Left ventricle myocardium inferior (tissue), 1 donor: Measurements from ENCODE around the gene EDEM2. TPM values are rescaled to one million over a fixed set of nuclear protein-coding genes. Genes with fewer than 3 reads are reported as not detected.
"Not testable (repeated sequence)": the region's sequence is repeated elsewhere in the genome, so short reads cannot be mapped to it uniquely, and the experiment has no call there.

Source experiments
- DNase-seq: peaks from one replicate; pipeline ENCODE4 v3.0.0-alpha.2; 2020
- H3K27ac ChIP-seq: fragments of 200-600 bp; replicated peaks from 2 replicates; pipeline ENCODE4 v1.8.0; 2021
- H3K27me3 ChIP-seq: fragments of 200-600 bp; 2 replicates; pipeline ENCODE4 v1.8.0; 2021; ENCODE audit warnings: low read depth
- H3K36me3 ChIP-seq: fragments of 200-600 bp; 2 replicates; pipeline ENCODE4 v1.8.0; 2021
- H3K4me1 ChIP-seq: fragments of 200-600 bp; 2 replicates; pipeline ENCODE4 v1.8.0; 2021
- H3K4me3 ChIP-seq: fragments of 200-600 bp; 2 replicates; pipeline ENCODE4 v1.8.0; 2021; ENCODE audit warnings: mild to moderate bottlenecking, moderate library complexity
- H3K9me3 ChIP-seq: fragments of 200-600 bp; replicated peaks from 2 replicates; pipeline ENCODE4 v1.8.0; 2021
- CTCF ChIP-seq: fragments of 200-600 bp; IDR thresholded peaks from 2 replicates; pipeline ENCODE4 v1.8.0; 2021; ENCODE audit warnings: antibody characterized with exemption, mild to moderate bottlenecking, borderline replicate concordance
- intact Hi-C: fragments of 100-400 bp; cut with micrococcal nuclease; formaldehyde crosslinking; loops from one replicate; pipeline ENCODE4 v1.11.0; 2022
- total RNA-seq: library from RNA; stranded (reverse); fragmentation: NEBNext Ultra II Directional; extraction: Animal tissue kit (Norgen Biotek cat#: 25700); gene quantifications from one replicate; pipeline ENCODE4 v1.2.1, GENCODE V29; 2021
- donor health status: DM: no; HTN: yes; CAD: no; lungs with severe emphysema.

The EDEM2 gene
- total RNA-seq, 1 donor from 2014 or later, result 10.4 TPM

GRCh38 chr20:35171753-35172433, 24.8 kb upstream of the EDEM2 start, which contains the start of gene PROCR:
Gene PROCR (plus strand): TSS chr20:35172072. CDS start chr20:35172155, 83 bp downstream.
- Histone ChIP-seq H3K27me3 (no peaks in the 10 kb centered on the region), H3K4me1 (peaks cover 22% of the 10 kb centered on the region), H3K27ac (peak within 1 kb of the TSS; percentile 81), H3K36me3 (peaks cover 13% of the 10 kb centered on the region), H3K9me3 (no peaks in the 10 kb centered on the region), H3K4me3 (peak within 1 kb of the TSS; percentile 65)
- DNase-seq, result peak; percentile 88
- intact Hi-C loops, result no loop called here
- no peak for TF ChIP-seq CTCF

- Histone ChIP-seq H3K27ac (peak overlapping the region; percentile 81), H3K36me3 (peaks cover 8% of the 10 kb centered on the region), H3K27me3 (no peaks in the 10 kb centered on the region), H3K4me3 (peak overlapping the region; percentile 65), H3K9me3 (no peaks in the 10 kb centered on the region), H3K4me1 (peaks cover 27% of the 10 kb centered on the region)
- intact Hi-C loops, result no loop called here
- TF ChIP-seq CTCF, result no peak
- DNase-seq, result no peak
Observed at GRCh38 chr20:35171438-35171752, 24.3 kb upstream of the EDEM2 start.

- intact Hi-C loops, H3K36me3 ChIP-seq, H3K9me3 ChIP-seq, H3K27ac ChIP-seq, DNase-seq, H3K27me3 ChIP-seq, H3K4me3 ChIP-seq: not testable (repeated sequence)
- H3K4me1 ChIP-seq, result peaks cover 28% of the 10 kb centered on the region
Observed at GRCh38 chr20:35168701-35169409, 21.7 kb upstream of the EDEM2 start.

GRCh38 chr20:35167787-35168186, 20.7 kb upstream of the EDEM2 start:
- no peaks in the 10 kb centered on the region for H3K36me3 ChIP-seq
- peaks cover 24% of the 10 kb centered on the region for H3K4me1 ChIP-seq
- no peak overlapping the region for H3K27ac ChIP-seq
- no peak for DNase-seq
- H3K9me3 ChIP-seq, result peaks cover 3% of the 10 kb centered on the region
- no peaks in the 10 kb centered on the region for H3K27me3 ChIP-seq
- no peak for TF ChIP-seq CTCF
- H3K4me3 ChIP-seq, result no peak overlapping the region
- intact Hi-C loops, result no loop called here

- Histone ChIP-seq H3K36me3 (no peaks in the 10 kb centered on the region), H3K4me1 (peaks cover 16% of the 10 kb centered on the region), H3K4me3 (no peak overlapping the region), H3K9me3 (peaks cover 3% of the 10 kb centered on the region), H3K27me3 (no peaks in the 10 kb centered on the region), H3K27ac (peak overlapping the region; percentile 68)
- intact Hi-C loops, result no loop called here
- peak; percentile 70 for DNase-seq
- TF ChIP-seq CTCF, result no peak
Observed at GRCh38 chr20:35166242-35166830, 19.2 kb upstream of the EDEM2 start.
